Measurements from ENCODE around the gene SOX8. TPM values are rescaled to one million over a fixed set of nuclear protein-coding genes. Genes with fewer than 3 reads are reported as not detected.

The SOX8 gene
- total RNA-seq, 1 donor from 2014 or later: 6.7 TPM

DNA sequence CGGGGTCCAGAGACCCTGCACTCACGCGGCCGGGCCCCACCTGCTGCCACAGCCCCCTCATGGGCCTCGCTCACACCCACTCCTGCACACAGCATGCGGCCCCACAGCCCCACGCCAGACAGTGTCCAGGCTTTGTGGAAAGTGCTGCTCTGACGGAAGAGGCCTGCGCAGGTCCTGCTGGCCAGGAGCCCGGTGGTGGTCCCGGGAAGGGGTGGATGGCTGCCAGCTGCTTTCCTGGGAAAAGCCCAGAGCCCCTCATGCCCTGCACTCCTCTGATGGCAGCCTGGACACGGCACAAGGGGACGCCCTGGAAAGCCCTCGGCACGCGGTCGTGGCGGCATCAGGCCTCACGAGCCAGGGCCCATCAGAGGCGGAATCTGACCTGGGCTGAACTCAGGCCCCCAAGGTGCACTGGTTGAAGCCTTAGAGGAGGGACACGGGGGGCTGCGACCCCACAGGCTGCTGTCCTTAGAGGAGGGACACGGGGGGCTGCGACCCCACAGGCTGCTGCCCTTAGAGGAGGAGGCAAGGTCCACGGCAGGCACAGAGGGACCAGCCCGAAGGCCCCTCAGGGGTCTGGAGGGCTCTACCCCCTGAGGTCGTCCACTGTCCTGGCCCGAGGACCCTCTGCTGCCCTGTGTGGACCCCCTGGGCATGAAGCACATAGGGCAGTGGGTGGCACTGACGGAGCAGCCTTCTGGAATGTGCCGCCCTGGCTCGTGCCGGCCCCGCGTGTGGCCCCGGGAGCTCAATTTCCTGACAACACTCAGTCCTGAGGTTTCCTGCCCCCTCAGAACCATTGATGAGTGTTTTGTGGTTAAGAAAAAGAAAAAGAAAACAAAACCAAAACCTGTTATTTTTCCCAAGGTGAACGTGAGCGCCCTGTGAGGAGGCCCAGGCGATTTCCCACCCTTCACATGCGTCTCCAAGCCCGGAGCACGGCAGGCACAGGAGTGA, 22.1 kb downstream of the SOX8 start:
- no peak for DNase-seq (ENCODE audit: extremely low spot score, unreplicated experiment)
- Mint-ChIP-seq H3K27ac (no peak overlapping the region), H3K27me3 (peaks cover 2% of the 10 kb centered on the region), H3K4me3 (no peak overlapping the region), H3K4me1 (ENCODE audit: unreplicated experiment) (peaks cover 5% of the 10 kb centered on the region), H3K36me3 (no peaks in the 10 kb centered on the region), H3K9me3 (no peaks in the 10 kb centered on the region)
- TF ChIP-seq, protein P1, sequence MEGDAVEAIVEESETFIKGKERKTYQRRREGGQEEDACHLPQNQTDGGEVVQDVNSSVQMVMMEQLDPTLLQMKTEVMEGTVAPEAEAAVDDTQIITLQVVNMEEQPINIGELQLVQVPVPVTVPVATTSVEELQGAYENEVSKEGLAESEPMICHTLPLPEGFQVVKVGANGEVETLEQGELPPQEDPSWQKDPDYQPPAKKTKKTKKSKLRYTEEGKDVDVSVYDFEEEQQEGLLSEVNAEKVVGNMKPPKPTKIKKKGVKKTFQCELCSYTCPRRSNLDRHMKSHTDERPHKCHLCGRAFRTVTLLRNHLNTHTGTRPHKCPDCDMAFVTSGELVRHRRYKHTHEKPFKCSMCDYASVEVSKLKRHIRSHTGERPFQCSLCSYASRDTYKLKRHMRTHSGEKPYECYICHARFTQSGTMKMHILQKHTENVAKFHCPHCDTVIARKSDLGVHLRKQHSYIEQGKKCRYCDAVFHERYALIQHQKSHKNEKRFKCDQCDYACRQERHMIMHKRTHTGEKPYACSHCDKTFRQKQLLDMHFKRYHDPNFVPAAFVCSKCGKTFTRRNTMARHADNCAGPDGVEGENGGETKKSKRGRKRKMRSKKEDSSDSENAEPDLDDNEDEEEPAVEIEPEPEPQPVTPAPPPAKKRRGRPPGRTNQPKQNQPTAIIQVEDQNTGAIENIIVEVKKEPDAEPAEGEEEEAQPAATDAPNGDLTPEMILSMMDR (conservative IDR thresholded peaks at IDR 0.05): no peak

- TF ChIP-seq, protein P1 (conservative IDR thresholded peaks at IDR 0.05): no peak
- H3K27ac Mint-ChIP-seq: no peak overlapping the region
Observed at GRCh38 chr16:1005286-1005685, 23.7 kb downstream of the SOX8 start.

DNA sequence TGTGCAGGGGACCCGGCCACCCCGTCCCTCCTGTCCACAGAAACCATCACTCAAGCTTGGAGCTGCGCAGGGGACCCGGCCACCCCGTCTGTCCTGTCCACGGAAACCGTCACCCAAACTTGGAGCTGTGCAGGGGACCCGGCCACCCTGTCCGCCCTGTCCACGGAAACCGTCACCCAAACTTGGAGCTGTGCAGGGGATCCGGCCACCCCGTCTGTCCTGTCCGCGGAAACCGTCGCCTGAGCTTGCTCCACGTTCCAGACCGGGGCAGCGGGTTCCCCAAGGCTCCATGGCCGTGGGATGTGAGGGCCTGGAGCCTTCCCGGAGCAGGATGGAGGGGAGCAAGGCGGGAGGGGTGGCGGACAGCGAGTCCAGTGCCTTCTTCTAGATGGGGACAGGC, 25.2 kb downstream of the SOX8 start:
- TF ChIP-seq, protein P1 (conservative IDR thresholded peaks at IDR 0.05): no peak
- DNase-seq (ENCODE audit: extremely low spot score, unreplicated experiment): no peak
- Mint-ChIP-seq H3K9me3 (no peaks in the 10 kb centered on the region), H3K4me1 (ENCODE audit: unreplicated experiment) (peaks cover 5% of the 10 kb centered on the region), H3K27ac (no peak overlapping the region), H3K36me3 (no peaks in the 10 kb centered on the region), H3K4me3 (no peak overlapping the region), H3K27me3 (no peaks in the 10 kb centered on the region)

More at GRCh38 chr16:1005286-1005685, 23.7 kb downstream of the SOX8 start:
- Mint-ChIP-seq H3K27me3 (peaks cover 2% of the 10 kb centered on the region), H3K36me3 (no peaks in the 10 kb centered on the region), H3K4me1 (ENCODE audit: unreplicated experiment) (peaks cover 5% of the 10 kb centered on the region), H3K4me3 (no peak overlapping the region), H3K9me3 (no peaks in the 10 kb centered on the region)
- no peak for DNase-seq (ENCODE audit: extremely low spot score, unreplicated experiment)

DNA sequence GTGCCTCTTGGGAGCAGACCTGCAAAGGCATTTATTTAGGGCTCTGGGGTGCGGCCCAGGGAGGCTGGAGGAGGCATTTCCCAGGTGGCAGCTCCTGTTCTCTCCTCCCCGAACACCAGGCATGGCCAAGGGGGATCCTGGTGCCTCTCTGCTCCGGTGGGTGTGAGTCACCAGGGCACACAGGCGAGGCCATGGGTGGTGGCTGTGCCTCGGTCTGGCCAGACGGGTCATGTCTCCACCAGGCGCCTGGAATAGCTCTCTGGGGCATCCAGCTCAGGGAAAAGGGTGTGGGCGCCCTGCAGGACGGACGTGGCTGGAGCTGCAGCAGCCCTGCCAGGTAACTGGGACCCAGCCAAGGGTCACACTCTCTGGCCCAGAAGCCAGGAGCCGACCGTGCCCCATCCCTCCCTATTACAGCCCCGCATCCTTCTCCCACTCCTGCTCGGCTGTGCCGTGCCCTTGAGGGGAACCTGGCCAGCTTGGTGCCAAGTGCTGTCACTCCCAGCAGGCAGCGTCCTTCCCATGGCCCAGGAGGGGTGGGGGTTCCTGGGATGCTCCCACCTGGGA, 25.8 kb downstream of the SOX8 start:
- no peaks in the 10 kb centered on the region for H3K36me3 Mint-ChIP-seq
- H3K4me3 Mint-ChIP-seq: no peak overlapping the region
- H3K27me3 Mint-ChIP-seq: no peaks in the 10 kb centered on the region
- H3K4me1 Mint-ChIP-seq (ENCODE audit: unreplicated experiment): peaks cover 5% of the 10 kb centered on the region
- DNase-seq (ENCODE audit: extremely low spot score, unreplicated experiment): no peak
- no peak overlapping the region for H3K27ac Mint-ChIP-seq
- no peaks in the 10 kb centered on the region for H3K9me3 Mint-ChIP-seq
- TF ChIP-seq, protein P1 (conservative IDR thresholded peaks at IDR 0.05): no peak

DNA sequence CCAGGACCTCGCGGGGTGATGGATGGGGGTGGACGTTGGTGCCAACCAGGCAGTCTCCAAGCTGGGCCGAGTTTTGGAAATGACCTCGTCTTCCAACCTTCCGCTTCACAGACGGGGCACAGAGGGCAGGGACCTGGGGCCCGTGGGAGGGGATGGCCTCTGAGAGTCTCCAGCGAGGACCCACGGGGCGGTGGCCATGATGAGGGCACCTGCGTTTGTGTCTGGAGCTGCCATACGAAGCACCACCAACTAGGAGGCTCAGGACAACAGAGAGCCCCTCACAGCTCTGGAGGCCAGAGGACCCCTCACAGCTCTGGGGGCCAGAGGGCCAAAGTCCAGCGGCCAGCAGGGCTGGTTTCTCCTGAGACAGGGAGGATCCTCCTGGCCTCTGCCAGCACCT, 26.5 kb downstream of the SOX8 start:
- Mint-ChIP-seq H3K36me3 (no peaks in the 10 kb centered on the region), H3K27me3 (no peaks in the 10 kb centered on the region), H3K4me3 (no peak overlapping the region), H3K4me1 (ENCODE audit: unreplicated experiment) (peaks cover 5% of the 10 kb centered on the region), H3K9me3 (no peaks in the 10 kb centered on the region), H3K27ac (no peak overlapping the region)
- no peak for DNase-seq (ENCODE audit: extremely low spot score, unreplicated experiment)
- TF ChIP-seq, protein P1 (conservative IDR thresholded peaks at IDR 0.05): no peak
